HCT116 (cell line): ENCODE results near the gene DMPK. TPM values are rescaled to one million over a fixed set of nuclear protein-coding genes. Genes with fewer than 3 reads are reported as not detected.

Source experiments
- ATAC-seq: fragments of 200-7000 bp; cut with Tn5 transposase; 2 replicates; pipeline ENCODE4 v1.9.1; 2020; ENCODE audit warnings: mild to moderate bottlenecking, moderate library complexity
- BruUV-seq: library from RNA; stranded (reverse); fragments of 400-500 nt; replicated peaks from 2 replicates; lab custom pipeline; 2021; lab: Mats Ljungman, UMichigan
- CTCF ChIA-PET: fragments of 300-600 bp; sonication (Branson Sonifier 250); formaldehyde crosslinking; loops from one replicate; lab custom pipeline; 2021; ENCODE audit warnings: antibody characterized with exemption; lab: Charles Lee
- POLR2A ChIA-PET: fragments of 300-600, 350-600 bp; sonication (Branson Sonifier 250); formaldehyde crosslinking; loops from one replicate; lab custom pipeline; 2021; ENCODE audit warnings: antibody characterized with exemption; lab: Charles Lee
- RAD21 ChIA-PET, 2 experiments: fragments of 300-600 bp; sonication (Branson Sonifier 250); formaldehyde crosslinking; loops; one replicate each; lab custom pipeline; 2023; ENCODE audit warnings: low total read pairs in 2 of 2; ENCODE audit not compliant: uncharacterized antibody in 2 of 2, unreplicated experiment in 2 of 2, low non-redundant PET in 1 of 2; lab: Charles Lee
- DNase-seq: peaks from one replicate; pipeline ENCODE4 v3.0.0-alpha.2; 2010; ENCODE audit warnings: low read depth, low spot score
- H2AFZ ChIP-seq: fragments of 200-600 bp; shearing (Covaris generic), sonication (generic); 2 replicates; pipeline ENCODE4 v1.6.1; 2017; ENCODE audit warnings: low read depth, mixed run types, mixed read lengths, antibody characterized with exemption, low read length; ENCODE audit not compliant: poor library complexity, severe bottlenecking
- H3K27ac ChIP-seq: 2 replicates; pipeline ENCODE4 v1.5.1; 2012; ENCODE audit warnings: low read depth, low read length
- H3K27me3 ChIP-seq: fragments of 200-600 bp; sonication (generic); 2 replicates; pipeline ENCODE4 v1.6.1; 2016; ENCODE audit warnings: mixed run types, low read length, mixed read lengths; ENCODE audit not compliant: insufficient read depth
- H3K36me3 ChIP-seq, 2 experiments: fragments of 200-500 bp in 1 of 2; fragments of 200-600 bp in 1 of 2; sonication (Bioruptor generic) in 1 of 2; sonication (generic) in 1 of 2; 2 replicates each; pipeline versions ENCODE4 v1.5.1 to v1.6.1; 2014 to 2016; ENCODE audit warnings: low read length in 2 of 2, inconsistent platforms in 1 of 2, mixed read lengths in 1 of 2, mixed run types in 1 of 2; ENCODE audit not compliant: insufficient read depth in 2 of 2, control insufficient read depth in 1 of 2
- H3K4me1 ChIP-seq, 2 experiments: fragments of 200-600 bp in 1 of 2; sonication (generic) in 1 of 2; 2 replicates each; pipeline versions ENCODE4 v1.5.1 to v1.6.1; 2012 to 2017; ENCODE audit warnings: low read length in 2 of 2, inconsistent platforms in 1 of 2, mild to moderate bottlenecking in 1 of 2, mixed read lengths in 1 of 2, mixed run types in 1 of 2, moderate library complexity in 1 of 2; ENCODE audit not compliant: insufficient read depth in 2 of 2, control insufficient read depth in 1 of 2
- H3K4me2 ChIP-seq: fragments of 200-600 bp; sonication (generic); 2 replicates; pipeline ENCODE4 v1.6.1; 2017; ENCODE audit warnings: mixed run types, low read length, mixed read lengths
- H3K4me3 ChIP-seq, 2 experiments: fragments of 200-600 bp in 1 of 2; sonication (generic) in 1 of 2; replicated peaks in 1 of 2; 2 replicates each; pipeline ENCODE4 v1.5.1; 2011 to 2016; ENCODE audit warnings: low read length in 2 of 2, control low read depth in 1 of 2, low read depth in 1 of 2, mild to moderate bottlenecking in 1 of 2, mixed read lengths in 1 of 2, mixed run types in 1 of 2
- H3K79me2 ChIP-seq: fragments of 200-600 bp; sonication (generic); 2 replicates; pipeline ENCODE4 v1.6.1; 2017; ENCODE audit warnings: mild to moderate bottlenecking, mixed run types, low read length, moderate library complexity, mixed read lengths; ENCODE audit not compliant: insufficient read depth
- H3K9ac ChIP-seq: fragments of 200-600 bp; sonication (generic); 2 replicates; pipeline ENCODE4 v1.6.1; 2016; ENCODE audit warnings: low read length, mixed read lengths
- H3K9me2 ChIP-seq: fragments of 200-600 bp; sonication (generic), shearing (Covaris generic); 2 replicates; pipeline ENCODE4 v1.6.1; 2017; ENCODE audit warnings: mixed run types, mild to moderate bottlenecking, moderate library complexity; ENCODE audit not compliant: insufficient read depth
- H3K9me3 ChIP-seq, 2 experiments: fragments of 200-500 bp in 1 of 2; fragments of 200-600 bp in 1 of 2; sonication (Bioruptor generic) in 1 of 2; sonication (generic) in 1 of 2; 2 replicates each; pipeline ENCODE4 v1.6.1; 2014 to 2017; ENCODE audit warnings: low read length in 2 of 2, mixed read lengths in 2 of 2, inconsistent platforms in 1 of 2, low read depth in 1 of 2, mild to moderate bottlenecking in 1 of 2, mixed run types in 1 of 2, moderate library complexity in 1 of 2; ENCODE audit not compliant: control insufficient read depth in 1 of 2, insufficient read depth in 1 of 2
- H4K20me1 ChIP-seq: fragments of 200-600 bp; sonication (generic), shearing (Covaris generic); 2 replicates; pipeline ENCODE4 v1.6.1; 2017; ENCODE audit warnings: mixed run types, mild to moderate bottlenecking, moderate library complexity; ENCODE audit not compliant: insufficient read depth
- CBX3 ChIP-seq: IDR thresholded peaks from 2 replicates; pipeline ENCODE4 v1.6.1; 2012; ENCODE audit warnings: low read depth
- EGR1 ChIP-seq: IDR thresholded peaks from 2 replicates; pipeline ENCODE4 v1.6.1; 2012; ENCODE audit warnings: low read depth
- ELF1 ChIP-seq: IDR thresholded peaks from 2 replicates; pipeline ENCODE4 v1.6.1; 2012; ENCODE audit warnings: low read depth, borderline replicate concordance
- EZH2phosphoT487 ChIP-seq: fragments of 200-600 bp; IDR thresholded peaks from 2 replicates; pipeline ENCODE4 v1.6.1; 2018; ENCODE audit warnings: antibody characterized with exemption, borderline replicate concordance
- FOSL1 ChIP-seq: IDR thresholded peaks from 2 replicates; pipeline ENCODE4 v1.6.1; 2012; ENCODE audit warnings: low read depth
- JUND ChIP-seq: IDR thresholded peaks from 2 replicates; pipeline ENCODE4 v1.6.1; 2012
- POLR2A ChIP-seq: IDR thresholded peaks from 2 replicates; pipeline ENCODE4 v1.7.0; 2011; ENCODE audit warnings: borderline replicate concordance; ENCODE audit not compliant: insufficient read depth, insufficient read length; ENCODE audit errors: extremely low read depth
- POLR2AphosphoS5 ChIP-seq: IDR thresholded peaks from 2 replicates; pipeline ENCODE4 v1.6.1; 2011; ENCODE audit warnings: mild to moderate bottlenecking, low read depth, low read length, moderate library complexity
- RAD21 ChIP-seq: IDR thresholded peaks from 2 replicates; pipeline ENCODE4 v1.6.1; 2012; ENCODE audit warnings: low read depth, mild to moderate bottlenecking
- SIN3A ChIP-seq: IDR thresholded peaks from 2 replicates; pipeline ENCODE4 v1.6.1; 2012; ENCODE audit warnings: low read depth
- SRF ChIP-seq: IDR thresholded peaks from 2 replicates; pipeline ENCODE4 v1.6.1; 2012; ENCODE audit warnings: low read depth
- TCF7L2 ChIP-seq: IDR thresholded peaks from 2 replicates; pipeline ENCODE4 v1.7.0; 2011; ENCODE audit warnings: borderline replicate concordance, inconsistent platforms; ENCODE audit not compliant: insufficient read depth, insufficient read length; ENCODE audit errors: extremely low read depth
- YY1 ChIP-seq: IDR thresholded peaks from 2 replicates; pipeline ENCODE4 v1.6.1; 2011; ENCODE audit warnings: low read length, low read depth, moderate library complexity, mild to moderate bottlenecking; ENCODE audit not compliant: insufficient replicate concordance; ENCODE audit errors: extremely low read depth
- ZFX ChIP-seq: fragments of 450-650 bp; IDR thresholded peaks from 2 replicates; pipeline ENCODE4 v1.6.1; 2017
- ZNF274 ChIP-seq: fragments of 200-500 bp; sonication (Bioruptor generic); IDR thresholded peaks from 2 replicates; pipeline ENCODE4 v1.6.1; 2014; ENCODE audit warnings: mild to moderate bottlenecking, low read depth, low read length, inconsistent platforms
- intact Hi-C: fragments of 100-400 bp; cut with micrococcal nuclease; formaldehyde crosslinking; loops from 2 replicates; pipeline ENCODE4 v1.10.0; 2022
- total RNA-seq: library from RNA; stranded (reverse); gene quantifications from one replicate; pipeline ENCODE4 v1.2.1, GENCODE V29; 2021; ENCODE audit not compliant: unreplicated experiment
- TF ChIP-seq, protein P1 (sequence below), 3 experiments: fragments of 200-600 bp in 1 of 3; sonication (generic) in 1 of 3; IDR thresholded peaks in 2 of 3; conservative IDR thresholded peaks in 1 of 3; 2 replicates each; pipeline ENCODE4 v1.5.1; 2012 to 2017; ENCODE audit warnings: low read depth in 2 of 3, low read length in 2 of 3, antibody characterized with exemption in 1 of 3, borderline replicate concordance in 1 of 3, control low read depth in 1 of 3, mild to moderate bottlenecking in 1 of 3, mixed read lengths in 1 of 3, mixed run types in 1 of 3, moderate library complexity in 1 of 3; ENCODE audit not compliant: insufficient read depth in 1 of 3
- TF ChIP-seq, protein P2 (sequence below): IDR thresholded peaks from 2 replicates; pipeline ENCODE4 v1.6.1; 2012; ENCODE audit warnings: low read depth
- TF ChIP-seq, protein P3 (sequence below): IDR thresholded peaks from 2 replicates; pipeline ENCODE4 v1.6.1; 2012
- TF ChIP-seq, protein P4 (sequence below): IDR thresholded peaks from 2 replicates; pipeline ENCODE4 v1.6.1; 2011; ENCODE audit warnings: mild to moderate bottlenecking, low read length, moderate library complexity; ENCODE audit not compliant: insufficient replicate concordance; ENCODE audit errors: extremely low read depth
- TF ChIP-seq, protein P5 (sequence below): IDR thresholded peaks from 2 replicates; pipeline ENCODE4 v1.6.1; 2012

Gene DMPK
- total RNA-seq, 1 experiment from 2014 or later: 52.5 TPM

DNA sequence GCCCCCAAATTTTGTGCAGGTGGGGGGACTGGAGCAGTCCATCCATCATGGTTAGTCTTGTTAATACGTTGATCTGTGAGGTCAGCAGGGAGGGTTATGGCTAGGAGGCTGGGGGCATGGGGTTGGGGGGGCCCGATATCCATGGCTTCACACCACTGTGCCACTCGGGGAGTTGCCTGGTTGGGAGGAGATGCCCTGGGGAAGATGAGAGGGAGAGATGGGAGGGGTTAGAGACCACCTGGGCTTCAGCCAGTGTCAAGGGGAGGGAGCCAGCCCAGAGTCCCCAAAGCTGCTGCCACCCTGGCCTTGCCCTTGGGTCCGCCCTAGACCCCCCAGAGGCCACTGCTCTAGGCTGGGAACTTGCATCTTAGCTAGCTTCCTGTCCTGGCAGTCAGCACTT is 1.8 kb upstream of the DMPK start:
- H4K20me1 ChIP-seq: no peaks in the 10 kb centered on the region
- H3K27ac ChIP-seq: peak overlapping the region; percentile 91; the same call in 1 of the 2 replicates

More for the DNA sequence above, 1.8 kb upstream of the DMPK start:
- intact Hi-C loops: no loop called here
- ChIA-PET RAD21 (no interaction called here), CTCF (no interaction called here), POLR2A (no interaction called here)
- BruUV-seq: no TSS peak
- peaks cover 38 to 51% of the 10 kb centered on the region in 2 experiments for H3K4me1 ChIP-seq
- no peak overlapping the region for H2AFZ ChIP-seq
- no peaks in the 10 kb centered on the region for H3K9me3 ChIP-seq
- no peak for TF ChIP-seq EZH2phosphoT487
- no peak for TF ChIP-seq TCF7L2
- TF ChIP-seq CBX3: no peak
- TF ChIP-seq, protein P1, sequence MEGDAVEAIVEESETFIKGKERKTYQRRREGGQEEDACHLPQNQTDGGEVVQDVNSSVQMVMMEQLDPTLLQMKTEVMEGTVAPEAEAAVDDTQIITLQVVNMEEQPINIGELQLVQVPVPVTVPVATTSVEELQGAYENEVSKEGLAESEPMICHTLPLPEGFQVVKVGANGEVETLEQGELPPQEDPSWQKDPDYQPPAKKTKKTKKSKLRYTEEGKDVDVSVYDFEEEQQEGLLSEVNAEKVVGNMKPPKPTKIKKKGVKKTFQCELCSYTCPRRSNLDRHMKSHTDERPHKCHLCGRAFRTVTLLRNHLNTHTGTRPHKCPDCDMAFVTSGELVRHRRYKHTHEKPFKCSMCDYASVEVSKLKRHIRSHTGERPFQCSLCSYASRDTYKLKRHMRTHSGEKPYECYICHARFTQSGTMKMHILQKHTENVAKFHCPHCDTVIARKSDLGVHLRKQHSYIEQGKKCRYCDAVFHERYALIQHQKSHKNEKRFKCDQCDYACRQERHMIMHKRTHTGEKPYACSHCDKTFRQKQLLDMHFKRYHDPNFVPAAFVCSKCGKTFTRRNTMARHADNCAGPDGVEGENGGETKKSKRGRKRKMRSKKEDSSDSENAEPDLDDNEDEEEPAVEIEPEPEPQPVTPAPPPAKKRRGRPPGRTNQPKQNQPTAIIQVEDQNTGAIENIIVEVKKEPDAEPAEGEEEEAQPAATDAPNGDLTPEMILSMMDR (IDR thresholded peaks at IDR 0.05 in 2 of 3, conservative IDR thresholded peaks at IDR 0.05 in 1 of 3; ENCODE audit: borderline replicate concordance in 1 of 3, insufficient read depth in 1 of 3, low read depth in 2 of 3, low read length in 2 of 3): no peak
- no peak for TF ChIP-seq EGR1
- TF ChIP-seq, protein P2, sequence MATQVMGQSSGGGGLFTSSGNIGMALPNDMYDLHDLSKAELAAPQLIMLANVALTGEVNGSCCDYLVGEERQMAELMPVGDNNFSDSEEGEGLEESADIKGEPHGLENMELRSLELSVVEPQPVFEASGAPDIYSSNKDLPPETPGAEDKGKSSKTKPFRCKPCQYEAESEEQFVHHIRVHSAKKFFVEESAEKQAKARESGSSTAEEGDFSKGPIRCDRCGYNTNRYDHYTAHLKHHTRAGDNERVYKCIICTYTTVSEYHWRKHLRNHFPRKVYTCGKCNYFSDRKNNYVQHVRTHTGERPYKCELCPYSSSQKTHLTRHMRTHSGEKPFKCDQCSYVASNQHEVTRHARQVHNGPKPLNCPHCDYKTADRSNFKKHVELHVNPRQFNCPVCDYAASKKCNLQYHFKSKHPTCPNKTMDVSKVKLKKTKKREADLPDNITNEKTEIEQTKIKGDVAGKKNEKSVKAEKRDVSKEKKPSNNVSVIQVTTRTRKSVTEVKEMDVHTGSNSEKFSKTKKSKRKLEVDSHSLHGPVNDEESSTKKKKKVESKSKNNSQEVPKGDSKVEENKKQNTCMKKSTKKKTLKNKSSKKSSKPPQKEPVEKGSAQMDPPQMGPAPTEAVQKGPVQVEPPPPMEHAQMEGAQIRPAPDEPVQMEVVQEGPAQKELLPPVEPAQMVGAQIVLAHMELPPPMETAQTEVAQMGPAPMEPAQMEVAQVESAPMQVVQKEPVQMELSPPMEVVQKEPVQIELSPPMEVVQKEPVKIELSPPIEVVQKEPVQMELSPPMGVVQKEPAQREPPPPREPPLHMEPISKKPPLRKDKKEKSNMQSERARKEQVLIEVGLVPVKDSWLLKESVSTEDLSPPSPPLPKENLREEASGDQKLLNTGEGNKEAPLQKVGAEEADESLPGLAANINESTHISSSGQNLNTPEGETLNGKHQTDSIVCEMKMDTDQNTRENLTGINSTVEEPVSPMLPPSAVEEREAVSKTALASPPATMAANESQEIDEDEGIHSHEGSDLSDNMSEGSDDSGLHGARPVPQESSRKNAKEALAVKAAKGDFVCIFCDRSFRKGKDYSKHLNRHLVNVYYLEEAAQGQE: no peak
- TF ChIP-seq ELF1: no peak
- TF ChIP-seq POLR2A: no peak
- no peak for TF ChIP-seq FOSL1
- no peak for TF ChIP-seq ZFX
- TF ChIP-seq ZNF274: no peak
- no peak for TF ChIP-seq SIN3A
- no peak for TF ChIP-seq YY1
- no peak for TF ChIP-seq JUND
- no peak for TF ChIP-seq POLR2AphosphoS5
- TF ChIP-seq SRF: no peak
- TF ChIP-seq, protein P3, sequence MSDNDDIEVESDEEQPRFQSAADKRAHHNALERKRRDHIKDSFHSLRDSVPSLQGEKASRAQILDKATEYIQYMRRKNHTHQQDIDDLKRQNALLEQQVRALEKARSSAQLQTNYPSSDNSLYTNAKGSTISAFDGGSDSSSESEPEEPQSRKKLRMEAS: no peak
- TF ChIP-seq RAD21: no peak
- TF ChIP-seq, protein P4, sequence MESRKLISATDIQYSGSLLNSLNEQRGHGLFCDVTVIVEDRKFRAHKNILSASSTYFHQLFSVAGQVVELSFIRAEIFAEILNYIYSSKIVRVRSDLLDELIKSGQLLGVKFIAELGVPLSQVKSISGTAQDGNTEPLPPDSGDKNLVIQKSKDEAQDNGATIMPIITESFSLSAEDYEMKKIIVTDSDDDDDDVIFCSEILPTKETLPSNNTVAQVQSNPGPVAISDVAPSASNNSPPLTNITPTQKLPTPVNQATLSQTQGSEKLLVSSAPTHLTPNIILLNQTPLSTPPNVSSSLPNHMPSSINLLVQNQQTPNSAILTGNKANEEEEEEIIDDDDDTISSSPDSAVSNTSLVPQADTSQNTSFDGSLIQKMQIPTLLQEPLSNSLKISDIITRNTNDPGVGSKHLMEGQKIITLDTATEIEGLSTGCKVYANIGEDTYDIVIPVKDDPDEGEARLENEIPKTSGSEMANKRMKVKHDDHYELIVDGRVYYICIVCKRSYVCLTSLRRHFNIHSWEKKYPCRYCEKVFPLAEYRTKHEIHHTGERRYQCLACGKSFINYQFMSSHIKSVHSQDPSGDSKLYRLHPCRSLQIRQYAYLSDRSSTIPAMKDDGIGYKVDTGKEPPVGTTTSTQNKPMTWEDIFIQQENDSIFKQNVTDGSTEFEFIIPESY: no peak
- TF ChIP-seq, protein P5, sequence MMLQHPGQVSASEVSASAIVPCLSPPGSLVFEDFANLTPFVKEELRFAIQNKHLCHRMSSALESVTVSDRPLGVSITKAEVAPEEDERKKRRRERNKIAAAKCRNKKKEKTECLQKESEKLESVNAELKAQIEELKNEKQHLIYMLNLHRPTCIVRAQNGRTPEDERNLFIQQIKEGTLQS: no peak
- H3K9ac ChIP-seq: no peak overlapping the region
- no peaks in the 10 kb centered on the region for H3K27me3 ChIP-seq
- H3K4me2 ChIP-seq: peak overlapping the region; percentile 84; the same call in 1 of the 2 replicates
- H3K9me2 ChIP-seq: no peaks in the 10 kb centered on the region
- no peak overlapping the region for H3K4me3 ChIP-seq
- no peaks in the 10 kb centered on the region; the same call in 1 of the 2 replicates for H3K79me2 ChIP-seq
- no peak for ATAC-seq
- peaks cover 5 to 8% of the 10 kb centered on the region in 2 experiments; a peak in 3 of 4 replicates for H3K36me3 ChIP-seq
- DNase-seq: no peak
